NCI-H1930 (cell line): ENCODE data around the gene XYLB.
A peak's percentile ranks its signal among the peaks of the same experiment; 100 is the strongest.
"Not testable (repeated sequence)": the region's sequence is repeated elsewhere in the genome, so short reads cannot be mapped to it uniquely, and the experiment has no call there.

ENCODE experiments used
- DNase-seq, 2 experiments: peaks; one replicate each; lab custom pipeline; 2025; lab: John Stamatoyannopoulos, UW

The XYLB gene

DNA sequence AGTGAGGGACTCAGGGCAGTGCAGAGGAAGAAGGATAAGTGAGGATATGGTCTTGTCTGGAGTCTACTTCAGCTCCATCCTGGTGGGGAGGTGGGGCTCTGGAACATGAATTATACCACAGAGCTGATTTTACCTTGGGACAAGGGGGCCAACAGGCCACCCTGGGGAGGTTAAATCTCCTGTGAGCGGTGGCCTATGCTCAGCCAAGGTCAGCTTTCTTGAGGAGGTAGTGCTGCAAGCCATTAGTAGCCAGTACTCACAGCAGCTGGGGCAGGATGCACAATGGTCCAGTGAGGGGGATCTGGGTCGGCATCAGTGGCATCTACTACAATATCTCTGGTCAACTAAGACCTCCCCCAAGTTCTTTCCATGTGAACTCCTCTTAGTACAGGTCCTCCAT lies 49.7 kb downstream of the XYLB start:
- DNase-seq, result no peak

DNA sequence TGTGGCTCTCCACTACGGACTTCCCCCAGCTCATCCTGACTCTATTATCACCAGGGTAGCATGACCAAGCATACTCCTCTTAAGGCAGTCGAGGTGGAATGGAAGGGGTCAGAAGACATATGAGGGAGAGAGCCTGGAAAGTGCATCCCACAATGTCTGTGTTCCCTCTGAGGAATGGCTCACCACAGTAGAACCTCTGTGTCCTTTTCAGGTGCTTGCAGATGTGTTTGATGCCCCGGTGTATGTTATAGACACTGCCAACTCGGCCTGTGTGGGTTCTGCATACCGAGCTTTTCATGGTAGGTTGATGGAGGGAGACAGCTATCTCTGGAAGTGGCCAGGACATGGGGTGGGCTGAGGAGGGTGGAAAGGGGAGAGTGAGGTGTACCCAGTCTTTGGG lies 50.3 kb downstream of the XYLB start:
- no peak for DNase-seq

DNA sequence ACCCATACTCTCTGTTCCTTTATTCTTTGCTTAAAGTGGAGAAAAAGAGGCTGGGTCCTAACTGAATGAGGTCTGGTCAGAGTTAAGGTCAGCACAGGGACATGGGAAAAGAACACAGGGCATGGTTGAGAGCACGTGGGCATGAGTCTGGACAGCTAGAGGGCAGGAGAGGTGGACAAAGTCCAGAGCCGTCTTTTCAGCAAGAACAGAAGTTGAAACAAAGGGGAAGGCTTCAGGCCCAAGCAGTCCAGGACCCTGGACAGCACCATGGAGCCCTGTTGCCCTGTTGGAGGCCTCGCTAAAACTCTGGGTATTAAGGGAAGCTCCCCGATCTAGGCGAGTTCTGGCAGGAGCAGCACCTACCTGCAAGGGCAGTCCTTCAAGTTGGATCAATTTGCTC lies 50.7 kb downstream of the XYLB start:
- no peak for DNase-seq

DNA sequence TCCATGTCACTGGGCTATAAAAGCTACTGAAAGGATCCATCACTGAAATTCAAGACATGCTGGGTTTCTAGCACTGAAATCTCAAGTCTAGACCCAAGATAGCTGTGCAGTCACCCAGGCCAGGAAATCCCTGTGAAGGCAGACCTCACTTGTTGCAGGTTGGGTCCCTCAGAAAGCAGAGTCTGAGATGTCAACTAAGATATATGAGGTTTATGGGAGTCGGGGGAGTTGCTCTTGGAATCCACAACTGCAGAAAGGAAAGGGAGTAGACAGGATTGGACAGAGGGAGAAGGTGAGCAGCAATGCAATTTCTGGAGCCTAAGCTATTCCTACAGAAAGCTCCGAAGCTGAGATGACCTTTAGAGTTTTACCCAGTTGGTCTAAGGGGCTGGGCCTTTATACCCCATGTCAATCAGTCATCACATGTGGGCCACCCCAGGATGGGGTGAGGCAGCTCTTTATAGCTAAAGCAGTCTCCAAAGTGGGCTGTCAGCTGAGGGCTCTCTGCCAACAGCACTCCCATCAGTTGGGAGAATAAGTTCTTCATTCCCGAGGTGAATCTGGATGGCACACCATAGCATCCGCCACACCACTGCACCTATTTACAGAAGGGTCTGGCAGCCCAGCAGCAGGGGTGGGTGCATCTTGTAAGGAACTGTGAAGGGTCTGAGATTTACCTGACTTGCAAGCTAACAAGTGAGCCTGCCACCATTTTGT lies 54.8 kb downstream of the XYLB start:
- DNase-seq, result no peak

DNA sequence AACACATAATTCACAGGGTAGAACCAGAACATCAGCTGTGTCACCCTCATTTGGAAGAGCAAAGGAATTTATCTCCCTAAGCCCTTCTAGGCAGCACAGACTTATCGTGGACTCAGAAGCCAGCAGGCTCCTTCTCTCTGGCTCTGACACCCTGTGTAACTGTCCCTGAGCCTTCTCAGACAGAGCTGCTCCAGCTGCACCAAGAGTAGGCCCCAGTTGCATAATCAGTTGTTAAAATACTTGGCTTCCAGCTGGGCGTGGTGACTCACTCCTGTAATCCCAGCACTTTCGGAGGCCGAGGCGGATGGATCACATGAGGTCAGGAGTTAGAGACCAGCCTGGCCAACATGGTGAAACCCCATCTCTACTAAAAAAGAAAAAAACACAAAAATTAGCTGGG lies 57.7 kb downstream of the XYLB start:
- DNase-seq, result no peak

DNA sequence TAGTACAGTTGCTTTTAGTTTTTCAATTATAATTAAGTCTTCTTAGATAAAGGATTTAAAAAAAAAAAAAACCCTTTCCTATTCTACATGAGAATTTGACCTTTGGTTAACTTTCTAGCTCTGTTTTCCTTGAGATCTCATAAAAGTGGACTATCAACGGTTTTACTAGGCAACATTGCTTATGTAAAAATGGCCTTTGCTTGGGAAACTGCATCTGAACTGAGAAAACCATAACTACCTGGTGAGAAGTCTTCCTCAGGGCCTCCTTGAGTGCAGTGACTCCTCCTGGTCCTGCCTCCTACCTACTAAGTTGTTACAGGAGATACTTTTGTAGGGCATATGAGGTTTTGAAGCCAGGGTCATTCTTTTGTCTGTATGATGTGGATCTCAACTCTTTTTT lies 65.0 kb downstream of the XYLB start:
- DNase-seq, result no peak

DNA sequence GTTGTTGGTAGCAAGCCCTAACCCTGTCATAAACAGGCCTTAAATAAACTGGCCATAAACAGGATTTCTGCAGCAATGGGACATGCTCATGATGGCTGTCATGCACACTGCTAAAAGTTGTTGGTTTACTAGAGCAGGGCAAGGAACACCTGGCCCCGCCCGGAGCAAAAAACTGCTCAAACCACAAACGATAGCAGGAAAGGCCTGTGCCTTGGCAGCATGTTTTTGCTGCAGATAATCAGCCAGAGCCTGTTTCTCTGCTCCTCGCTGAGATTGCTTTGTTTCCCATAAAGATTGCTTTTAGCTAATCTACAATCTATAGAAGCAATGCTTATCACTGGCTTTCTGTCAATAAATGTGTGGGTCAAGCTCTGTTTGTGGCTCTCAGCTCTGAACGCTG lies 74.2 kb downstream of the XYLB start:
- not testable (repeated sequence) for DNase-seq

DNA sequence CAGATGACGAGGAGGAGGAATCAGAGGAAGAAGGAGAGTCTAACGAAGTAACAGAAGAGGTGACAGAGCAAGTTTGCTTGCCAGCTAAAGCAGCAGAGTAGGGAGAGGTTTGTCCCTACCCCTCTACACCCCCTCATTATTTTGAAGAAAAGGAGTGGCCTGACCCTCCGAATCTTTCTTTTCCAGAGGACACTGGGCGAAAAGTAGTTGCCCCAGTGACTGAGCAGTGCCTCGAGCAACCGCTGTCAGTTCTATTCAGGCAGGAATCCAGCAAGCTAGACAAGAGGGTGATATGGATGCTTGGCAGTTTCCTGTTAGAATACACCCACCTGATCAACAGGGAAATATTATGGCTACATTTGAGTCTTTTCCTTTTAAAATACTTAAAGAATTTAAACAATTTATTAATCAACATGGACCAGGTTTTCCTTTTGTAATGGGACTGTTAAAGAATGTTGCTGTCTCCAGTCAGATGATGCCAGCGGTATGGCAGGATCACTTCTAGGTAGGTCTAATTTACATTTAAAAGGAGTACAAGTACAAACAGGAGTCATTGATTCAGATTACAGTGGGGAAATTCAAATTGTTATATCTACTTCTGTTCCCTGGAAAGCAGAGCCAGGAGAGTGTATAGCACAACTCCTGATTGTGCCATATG lies 75.2 kb downstream of the XYLB start:
- no peak for DNase-seq

DNA sequence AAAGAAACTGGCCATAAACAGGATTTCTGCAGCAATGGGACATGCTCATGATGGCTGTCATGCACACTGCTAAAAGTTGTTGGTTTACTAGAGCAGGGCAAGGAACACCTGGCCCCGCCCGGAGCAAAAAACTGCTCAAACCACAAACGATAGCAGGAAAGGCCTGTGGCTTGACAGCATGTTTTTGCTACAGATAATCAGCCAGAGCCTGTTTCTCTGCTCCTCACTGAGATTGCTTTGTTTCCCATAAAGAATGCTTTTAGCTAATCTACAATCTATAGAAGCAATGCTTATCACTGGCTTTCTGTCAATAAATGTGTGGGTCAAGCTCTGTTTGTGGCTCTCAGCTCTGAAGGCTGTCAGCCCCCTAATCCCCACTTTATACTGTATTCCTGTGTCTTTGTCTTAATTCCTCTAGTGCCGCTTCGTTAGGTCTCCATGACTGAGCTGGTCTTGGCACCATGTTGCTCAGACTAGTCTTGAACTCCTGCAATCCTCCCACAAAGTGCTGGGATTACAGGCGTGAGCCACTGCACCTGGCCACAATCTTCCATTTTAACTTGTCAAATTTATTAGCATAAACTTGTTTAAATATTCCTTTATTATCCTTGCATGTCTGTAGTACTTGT lies 80.3 kb downstream of the XYLB start:
- DNase-seq, result not testable (repeated sequence)

DNA sequence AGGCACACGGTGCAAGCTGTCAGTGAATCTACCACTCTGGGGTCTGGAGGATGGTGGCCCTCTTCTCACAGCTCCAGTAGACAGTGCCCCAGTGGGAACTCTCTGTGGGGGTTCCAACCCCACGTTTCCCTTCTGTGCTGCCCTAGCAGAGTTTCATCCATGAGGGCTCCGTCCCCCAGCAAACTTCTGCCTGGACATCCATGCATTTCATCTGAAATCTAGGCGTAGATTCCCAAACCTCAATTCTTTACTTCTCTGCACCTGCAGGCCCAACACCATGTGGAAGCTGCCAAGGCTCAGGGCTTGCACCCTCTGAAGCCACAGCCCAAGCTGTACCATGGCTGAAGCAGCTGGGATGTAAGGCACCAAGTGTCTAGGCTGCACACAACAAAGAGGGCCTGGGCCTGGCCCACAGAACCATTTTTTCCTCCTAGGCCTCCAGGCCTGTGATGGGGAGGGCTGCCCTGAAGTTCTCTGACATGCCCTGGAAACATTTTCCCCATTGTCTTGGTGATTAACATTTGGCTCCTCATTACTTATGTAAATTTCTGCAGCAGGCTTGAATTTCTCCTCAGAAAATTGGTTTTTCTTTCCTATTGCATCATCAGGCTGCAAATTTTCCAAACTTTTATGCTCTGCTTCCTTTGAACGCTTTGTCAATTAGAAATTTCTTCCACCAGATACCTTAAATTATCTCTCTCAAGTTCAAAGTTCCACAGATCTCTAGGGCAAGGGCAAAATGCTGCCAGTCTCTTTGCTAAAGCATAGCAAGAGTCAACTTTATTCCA lies 86.5 kb downstream of the XYLB start:
- not testable (repeated sequence) for DNase-seq

DNA sequence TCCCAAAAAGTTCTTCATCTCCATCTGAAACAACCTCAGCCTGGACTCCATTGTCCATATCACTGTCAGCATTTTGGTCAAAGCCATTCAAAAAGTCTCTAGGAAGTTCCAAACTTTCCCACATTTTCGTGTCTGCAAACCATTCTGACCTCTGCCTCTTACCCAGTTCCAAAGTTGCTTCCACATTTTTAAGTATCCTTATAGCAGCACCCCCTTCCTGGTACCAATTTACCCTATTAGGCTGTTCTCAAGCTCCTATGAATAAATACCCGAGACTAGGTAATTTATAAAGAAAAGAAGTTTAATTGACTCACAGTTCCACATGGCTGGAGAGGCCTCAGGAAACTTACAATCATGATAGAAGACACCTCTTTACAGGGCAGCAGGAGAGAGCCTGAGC lies 87.1 kb downstream of the XYLB start:
- not testable (repeated sequence) for DNase-seq

DNA sequence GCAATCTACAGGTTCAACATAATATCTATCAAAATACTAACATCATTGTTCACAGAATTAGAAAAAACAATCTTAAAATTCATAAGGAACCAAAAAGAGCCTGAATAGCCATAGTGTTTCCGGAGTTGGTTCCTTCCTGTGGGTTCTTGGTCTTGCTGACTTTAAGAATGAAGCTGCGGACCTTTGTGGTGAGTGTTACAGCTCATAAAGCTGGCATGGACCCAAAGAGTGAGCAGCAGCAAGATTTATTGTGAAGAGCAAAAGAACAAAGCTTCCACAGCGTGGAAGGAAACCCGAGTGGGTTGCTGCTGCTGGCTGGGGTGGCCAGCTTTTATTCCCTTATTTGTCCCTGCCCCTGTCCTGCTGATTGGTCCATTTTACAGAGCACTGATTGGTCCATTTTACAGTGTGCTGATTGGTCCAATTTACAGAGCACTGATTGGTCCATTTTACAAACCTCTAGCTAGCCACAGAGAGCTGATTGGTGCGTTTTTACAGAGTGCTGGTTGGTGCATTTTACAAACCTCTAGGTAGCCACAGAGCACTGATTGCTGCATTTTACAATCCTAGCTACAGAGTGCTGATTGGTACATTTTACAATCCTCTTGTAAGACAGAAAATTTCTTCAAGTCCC lies 92.0 kb downstream of the XYLB start:
- not testable (repeated sequence) for DNase-seq

DNA sequence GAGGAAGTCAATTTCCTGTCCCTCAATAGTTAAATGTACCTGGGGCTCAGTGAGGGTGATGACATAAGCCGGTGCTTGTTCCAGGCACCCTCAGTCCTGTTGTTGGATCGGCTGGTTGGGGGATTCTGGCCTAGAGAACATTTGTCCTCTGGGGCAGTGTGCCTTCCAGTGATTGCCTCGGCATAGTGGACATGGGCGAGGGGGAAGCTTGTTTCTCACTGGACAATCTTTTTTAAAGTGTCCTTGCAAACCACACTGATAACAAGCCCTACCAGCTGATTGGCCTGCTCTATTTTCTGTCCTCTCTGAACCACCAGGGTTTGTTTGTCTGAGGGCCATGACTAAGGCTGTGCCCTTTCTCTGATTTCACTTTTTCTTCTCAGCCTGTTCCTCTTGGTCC lies 96.6 kb downstream of the XYLB start:
- not testable (repeated sequence) for DNase-seq

DNA sequence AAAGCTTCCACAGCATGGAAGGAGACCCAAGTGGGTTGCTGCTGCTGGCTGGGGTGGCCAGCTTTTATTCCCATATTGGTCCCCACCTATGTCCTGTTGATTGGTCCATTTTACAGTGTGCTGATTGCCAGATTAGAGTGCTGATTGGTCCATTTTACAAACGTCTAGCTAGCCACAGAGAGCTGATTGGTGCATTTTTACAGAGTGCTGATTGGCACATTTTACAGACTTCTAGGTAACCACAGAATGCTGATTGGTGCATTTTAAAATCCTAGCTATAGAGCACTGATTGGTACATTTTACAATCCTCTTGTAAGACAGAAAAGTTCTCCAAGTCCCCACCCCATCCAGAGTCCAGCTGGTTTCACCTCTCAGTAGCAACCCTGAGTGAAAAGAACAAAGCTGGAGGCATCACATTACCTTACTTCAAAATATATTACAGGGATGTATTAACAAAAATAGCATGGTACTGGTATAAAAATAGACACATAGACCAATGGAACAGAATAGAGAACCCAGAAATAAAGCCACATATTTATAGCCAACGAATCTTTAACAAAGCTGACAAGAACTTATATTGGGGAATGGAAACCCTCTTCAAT lies 99.6 kb downstream of the XYLB start:
- DNase-seq, result no peak

DNA sequence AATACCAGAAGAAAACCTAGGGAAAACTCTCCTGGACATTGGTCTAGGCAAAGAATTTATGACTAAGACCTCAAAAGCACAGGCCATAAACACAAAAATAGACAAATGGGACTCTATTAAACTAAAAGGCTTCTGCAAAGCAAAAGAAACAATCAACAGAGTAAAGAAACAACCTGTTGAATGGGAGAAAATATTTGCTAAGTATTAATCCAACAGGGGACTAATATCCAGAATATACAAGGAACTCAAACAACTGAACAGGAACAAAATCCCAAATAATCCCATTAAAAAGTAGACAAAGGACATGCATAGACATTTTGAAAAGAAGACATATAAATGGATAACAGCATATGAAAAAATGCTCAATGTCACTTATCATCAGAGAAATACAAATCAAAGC lies 100.2 kb downstream of the XYLB start:
- no peak for DNase-seq

DNA sequence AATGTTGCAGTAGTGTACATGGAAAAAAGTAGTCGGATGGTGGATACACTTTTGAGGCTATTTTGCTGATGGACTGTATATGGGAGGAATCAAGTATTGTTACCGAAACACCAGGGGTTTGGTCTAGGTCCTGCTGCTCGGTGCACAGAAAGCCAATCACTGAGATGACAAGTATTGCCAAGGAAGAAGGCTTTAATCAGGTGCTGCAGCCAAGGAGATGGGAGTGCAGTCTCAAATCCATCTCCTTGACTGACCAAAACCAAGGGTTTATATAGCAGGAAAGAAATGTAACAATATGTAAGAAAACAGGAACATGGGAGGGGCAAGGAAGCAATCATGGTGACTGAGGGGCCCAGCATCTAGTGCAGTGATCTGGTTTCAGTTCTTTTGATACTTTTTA lies 104.3 kb downstream of the XYLB start:
- DNase-seq, result no peak

DNA sequence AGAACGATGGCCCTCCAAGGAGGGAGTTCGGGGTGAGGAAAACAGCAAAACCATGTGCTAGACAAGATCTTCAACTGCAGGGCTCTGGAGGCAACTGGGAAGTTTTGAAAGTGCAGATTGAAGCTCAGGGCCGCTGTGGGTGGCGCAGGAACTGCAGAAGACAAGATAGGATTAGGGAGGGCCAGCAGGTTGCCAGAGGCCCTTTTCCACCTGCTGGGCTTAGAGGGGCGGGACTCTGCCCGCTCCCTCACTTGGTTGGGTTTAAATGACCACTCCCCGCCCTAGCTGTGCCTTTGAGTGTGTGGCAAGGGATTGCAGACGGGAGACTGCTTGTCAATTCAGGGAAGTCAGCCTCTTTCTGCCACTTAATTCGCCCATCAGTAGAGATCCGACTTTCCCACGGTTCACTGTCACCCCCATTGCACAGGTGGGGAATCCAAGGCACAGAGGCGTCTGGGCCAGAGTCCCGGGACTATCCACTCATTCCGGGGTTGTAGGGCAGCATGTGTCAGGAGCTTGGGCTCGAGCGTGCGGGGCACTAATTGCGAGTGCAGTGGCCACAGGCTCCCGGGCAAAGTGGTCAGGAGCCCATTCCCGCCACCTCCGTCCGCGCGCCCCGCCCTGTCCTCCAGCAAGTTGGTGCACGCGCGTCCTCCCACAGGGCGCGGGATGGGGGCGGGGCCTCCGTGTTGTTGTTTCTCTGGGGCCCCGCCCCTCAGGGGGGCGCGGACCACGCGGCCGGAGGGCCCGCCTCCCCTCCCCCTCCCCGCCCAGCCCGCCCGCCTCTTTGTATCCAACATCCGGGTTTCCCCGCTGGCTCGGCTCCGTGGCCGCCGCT lies 106.7 kb downstream of the XYLB start, which contains the start of gene ACVR2B:
TSS of gene ACVR2B (plus strand) at position 816 of the 838 bp plus-strand sequence. CDS start 433 bp downstream, outside the sequence.
- DNase-seq, result peak; percentile 64 to 70

DNA sequence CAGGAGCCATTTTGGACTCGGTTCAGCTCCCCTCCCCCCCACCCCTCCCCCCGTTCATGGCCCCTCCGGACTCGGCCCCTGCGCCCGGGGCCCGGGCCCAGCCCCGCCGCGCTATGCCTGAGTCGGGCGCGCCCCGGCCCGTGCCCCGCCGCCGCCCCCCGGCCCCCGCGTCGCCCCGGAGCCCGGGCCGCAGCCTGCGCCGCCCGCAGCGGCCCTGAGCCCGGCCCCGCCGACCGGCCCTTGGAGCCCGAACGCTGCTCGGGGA lies 107.3 kb downstream of the XYLB start:
- DNase-seq, result no peak

DNA sequence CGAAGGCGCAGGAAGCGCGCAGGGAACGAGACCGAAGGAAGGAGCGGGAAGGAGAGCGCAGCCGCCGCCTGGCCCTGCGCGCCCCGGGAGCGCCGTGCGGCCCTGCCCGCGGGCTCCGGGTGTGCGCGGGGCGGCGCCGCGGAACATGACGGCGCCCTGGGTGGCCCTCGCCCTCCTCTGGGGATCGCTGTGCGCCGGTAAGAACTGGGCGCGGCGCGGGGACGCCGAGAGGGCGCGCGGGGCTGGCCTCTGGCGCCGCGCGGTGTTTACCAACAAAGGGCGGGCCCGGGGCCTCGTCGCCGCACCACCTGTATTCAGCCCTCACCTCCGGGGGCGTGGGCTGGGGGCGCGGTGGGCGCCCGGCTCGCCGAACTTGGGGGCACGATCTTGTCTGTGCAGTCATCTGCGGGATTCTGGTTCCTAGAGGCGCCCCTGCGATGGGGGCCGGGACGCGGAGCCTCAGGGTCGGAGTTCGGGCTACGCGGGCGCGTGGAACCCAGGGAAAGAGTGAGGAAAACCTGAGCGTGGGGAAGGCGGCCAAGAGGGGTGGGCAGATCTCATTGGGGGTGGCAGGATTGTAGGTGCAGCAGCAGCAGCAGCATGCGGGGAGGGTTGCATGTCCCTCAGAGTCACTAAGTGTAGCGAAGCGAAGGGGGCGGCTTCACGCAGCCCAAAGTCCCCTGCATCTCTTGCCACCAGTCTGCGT lies 107.7 kb downstream of the XYLB start:
- DNase-seq, result no peak
